ENCODE results near the gene DAB2IP. TPM values are rescaled to one million over a fixed set of nuclear protein-coding genes. Genes with fewer than 3 reads are reported as not detected.

The DAB2IP gene
- total RNA-seq, 1 experiment from 2014 or later, result 31.0 TPM

DNA sequence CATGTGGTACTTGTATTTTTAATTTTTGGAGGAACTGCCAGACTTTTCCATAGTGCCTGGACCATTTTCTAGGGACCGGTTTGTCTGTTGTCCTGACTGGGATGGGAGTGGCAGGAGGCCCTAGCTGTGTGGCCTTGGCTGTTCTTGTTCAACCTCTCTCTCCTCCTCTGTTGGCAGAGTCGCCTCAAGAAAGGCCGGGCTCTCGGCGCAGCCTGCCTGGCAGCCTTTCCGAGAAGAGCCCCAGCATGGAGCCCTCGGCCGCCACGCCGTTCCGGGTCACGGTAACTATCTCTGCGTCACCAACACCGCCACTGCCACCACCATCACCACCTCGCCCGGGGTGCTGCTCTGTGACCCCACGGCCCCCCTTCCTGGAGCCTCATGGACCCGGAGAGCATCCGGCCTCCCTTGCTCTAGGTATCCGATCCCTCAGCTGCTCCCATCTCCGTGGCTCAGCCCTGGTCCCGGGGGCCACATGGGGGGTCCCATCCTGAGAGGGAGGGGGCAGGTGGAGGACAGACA lies 27.1 kb downstream of the DAB2IP start:
- intact Hi-C loops (cut with micrococcal nuclease), result no loop called here
- POLR2A ChIA-PET, result no interaction called here
- no TSS peak for BruUV-seq (replicated peaks)
- no peaks in the 10 kb centered on the region for H4K20me1 ChIP-seq (ENCODE audit: insufficient read depth)
- no peaks in the 10 kb centered on the region for H3K27me3 ChIP-seq (ENCODE audit: insufficient read depth, low read length)
- TF ChIP-seq EZH2 (IDR thresholded peaks at IDR 0.05) (no peak), RAD21 (IDR thresholded peaks at IDR 0.05; ENCODE audit: low read depth) (no peak), EGR1 (IDR thresholded peaks at IDR 0.05; ENCODE audit: low read depth) (no peak), SIN3A (IDR thresholded peaks at IDR 0.05; ENCODE audit: low read depth) (no peak), ZFX (IDR thresholded peaks at IDR 0.05) (no peak), CEBPB (IDR thresholded peaks at IDR 0.05; ENCODE audit: low read depth) (no peak)
- no peaks in the 10 kb centered on the region; the same call in 1 of the 2 replicates for H3K79me2 ChIP-seq (ENCODE audit: insufficient read depth, low read length)
- RAD21 ChIA-PET (ENCODE audit: low non-redundant PET in 1 of 2, low total read pairs in 2 of 2, uncharacterized antibody in 2 of 2, unreplicated experiment in 2 of 2), result no interaction called here
- no peak overlapping the region for H3K4me3 ChIP-seq (replicated peaks in 1 of 2; ENCODE audit: low read depth in 1 of 2, low read length in 2 of 2)
- H3K9me3 ChIP-seq (ENCODE audit: control insufficient read depth in 1 of 2, insufficient read depth in 1 of 2, low read depth in 1 of 2, low read length in 2 of 2), result no peaks in the 10 kb centered on the region
- H3K27ac ChIP-seq (ENCODE audit: low read depth, low read length), result no peak overlapping the region
- no peaks in the 10 kb centered on the region for H3K9me2 ChIP-seq (ENCODE audit: insufficient read depth)
- DNase-seq (ENCODE audit: low read depth, low spot score), result no peak
- CTCF ChIA-PET, result no interaction called here
- no peak for ATAC-seq
- peaks cover 20 to 22% of the 10 kb centered on the region in 2 experiments for H3K4me1 ChIP-seq (ENCODE audit: control insufficient read depth in 1 of 2, insufficient read depth in 2 of 2, low read length in 2 of 2)
- H3K4me2 ChIP-seq (ENCODE audit: low read length), result no peak overlapping the region
- H3K9ac ChIP-seq (ENCODE audit: low read length), result no peak overlapping the region
- H2AFZ ChIP-seq (ENCODE audit: low read depth, low read length, poor library complexity, severe bottlenecking), result no peak overlapping the region
- H3K36me3 ChIP-seq (ENCODE audit: control insufficient read depth in 1 of 2, insufficient read depth in 2 of 2, low read length in 2 of 2), result no peaks in the 10 kb centered on the region

- Histone ChIP-seq H3K4me1 (ENCODE audit: control insufficient read depth in 1 of 2, insufficient read depth in 2 of 2, low read length in 2 of 2) (peaks cover 8 to 10% of the 10 kb centered on the region in 2 experiments), H3K9me3 (ENCODE audit: control insufficient read depth in 1 of 2, insufficient read depth in 1 of 2, low read depth in 1 of 2, low read length in 2 of 2) (no peaks in the 10 kb centered on the region), H3K27me3 (ENCODE audit: insufficient read depth, low read length) (no peaks in the 10 kb centered on the region), H3K9me2 (ENCODE audit: insufficient read depth) (no peaks in the 10 kb centered on the region), H2AFZ (ENCODE audit: low read depth, low read length, poor library complexity, severe bottlenecking) (no peak overlapping the region), H3K36me3 (ENCODE audit: control insufficient read depth in 1 of 2, insufficient read depth in 2 of 2, low read length in 2 of 2) (no peaks in the 10 kb centered on the region), H3K4me3 (replicated peaks in 1 of 2; ENCODE audit: low read depth in 1 of 2, low read length in 2 of 2) (no peak overlapping the region), H3K9ac (ENCODE audit: low read length) (no peak overlapping the region), H4K20me1 (ENCODE audit: insufficient read depth) (no peaks in the 10 kb centered on the region), H3K79me2 (ENCODE audit: insufficient read depth, low read length) (no peaks in the 10 kb centered on the region; the same call in 1 of the 2 replicates), H3K27ac (ENCODE audit: low read depth, low read length) (no peak overlapping the region), H3K4me2 (ENCODE audit: low read length) (no peak overlapping the region)
- TF ChIP-seq POLR2A (IDR thresholded peaks at IDR 0.05; ENCODE audit: borderline replicate concordance, extremely low read depth, insufficient read depth, insufficient read length) (no peak), CBX3 (IDR thresholded peaks at IDR 0.05; ENCODE audit: low read depth) (no peak), ATF3 (IDR thresholded peaks at IDR 0.05) (no peak), YY1 (IDR thresholded peaks at IDR 0.05; ENCODE audit: extremely low read depth, insufficient replicate concordance, low read depth, low read length) (no peak), ZFX (IDR thresholded peaks at IDR 0.05) (no peak), SRF (IDR thresholded peaks at IDR 0.05; ENCODE audit: low read depth) (no peak), FOSL1 (IDR thresholded peaks at IDR 0.05; ENCODE audit: low read depth) (no peak), CEBPB (IDR thresholded peaks at IDR 0.05; ENCODE audit: low read depth) (no peak), POLR2AphosphoS5 (IDR thresholded peaks at IDR 0.05; ENCODE audit: low read depth, low read length) (no peak), JUND (IDR thresholded peaks at IDR 0.05) (no peak), RAD21 (IDR thresholded peaks at IDR 0.05; ENCODE audit: low read depth) (no peak)
- TF ChIP-seq, protein P1, sequence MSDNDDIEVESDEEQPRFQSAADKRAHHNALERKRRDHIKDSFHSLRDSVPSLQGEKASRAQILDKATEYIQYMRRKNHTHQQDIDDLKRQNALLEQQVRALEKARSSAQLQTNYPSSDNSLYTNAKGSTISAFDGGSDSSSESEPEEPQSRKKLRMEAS (IDR thresholded peaks at IDR 0.05), result no peak
- TF ChIP-seq, protein P2, sequence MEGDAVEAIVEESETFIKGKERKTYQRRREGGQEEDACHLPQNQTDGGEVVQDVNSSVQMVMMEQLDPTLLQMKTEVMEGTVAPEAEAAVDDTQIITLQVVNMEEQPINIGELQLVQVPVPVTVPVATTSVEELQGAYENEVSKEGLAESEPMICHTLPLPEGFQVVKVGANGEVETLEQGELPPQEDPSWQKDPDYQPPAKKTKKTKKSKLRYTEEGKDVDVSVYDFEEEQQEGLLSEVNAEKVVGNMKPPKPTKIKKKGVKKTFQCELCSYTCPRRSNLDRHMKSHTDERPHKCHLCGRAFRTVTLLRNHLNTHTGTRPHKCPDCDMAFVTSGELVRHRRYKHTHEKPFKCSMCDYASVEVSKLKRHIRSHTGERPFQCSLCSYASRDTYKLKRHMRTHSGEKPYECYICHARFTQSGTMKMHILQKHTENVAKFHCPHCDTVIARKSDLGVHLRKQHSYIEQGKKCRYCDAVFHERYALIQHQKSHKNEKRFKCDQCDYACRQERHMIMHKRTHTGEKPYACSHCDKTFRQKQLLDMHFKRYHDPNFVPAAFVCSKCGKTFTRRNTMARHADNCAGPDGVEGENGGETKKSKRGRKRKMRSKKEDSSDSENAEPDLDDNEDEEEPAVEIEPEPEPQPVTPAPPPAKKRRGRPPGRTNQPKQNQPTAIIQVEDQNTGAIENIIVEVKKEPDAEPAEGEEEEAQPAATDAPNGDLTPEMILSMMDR (IDR thresholded peaks at IDR 0.05 in 2 of 3, conservative IDR thresholded peaks at IDR 0.05 in 1 of 3; ENCODE audit: borderline replicate concordance in 1 of 3, insufficient read depth in 1 of 3, low read depth in 2 of 3, low read length in 2 of 3), result no peak
- BruUV-seq (replicated peaks), result no TSS peak
- intact Hi-C loops (cut with micrococcal nuclease), result loop anchor here (5.0 kb wide), 1 partner anchor 38 kb away; no protein-coding TSS in a partner anchor
- ChIA-PET CTCF (interaction anchor here (0.6 kb wide), 1 partner anchor 16 kb away, joined by 3 read pairs; no protein-coding TSS in a partner anchor), RAD21 (ENCODE audit: low non-redundant PET in 1 of 2, low total read pairs in 2 of 2, uncharacterized antibody in 2 of 2, unreplicated experiment in 2 of 2) (no interaction called here), POLR2A (no interaction called here)
- DNase-seq (ENCODE audit: low read depth, low spot score), result no peak
- ATAC-seq, result no peak
Measured at GRCh38 chr9:121679901-121680635, 28.6 kb downstream of the DAB2IP start.

Measured in HCT116 (cell line).